ENCODE data around the gene IREB2. TPM values are rescaled to one million over a fixed set of nuclear protein-coding genes. Genes with fewer than 3 reads are reported as not detected.
A peak's percentile ranks its signal among the peaks of the same experiment; 100 is the strongest.
"Not testable (repeated sequence)": the region's sequence is repeated elsewhere in the genome, so short reads cannot be mapped to it uniquely, and the experiment has no call there.

Gene IREB2
- total RNA-seq, 4 donors from 2014 or later, result 18.9 to 37.4 (median 22.0) TPM

DNA sequence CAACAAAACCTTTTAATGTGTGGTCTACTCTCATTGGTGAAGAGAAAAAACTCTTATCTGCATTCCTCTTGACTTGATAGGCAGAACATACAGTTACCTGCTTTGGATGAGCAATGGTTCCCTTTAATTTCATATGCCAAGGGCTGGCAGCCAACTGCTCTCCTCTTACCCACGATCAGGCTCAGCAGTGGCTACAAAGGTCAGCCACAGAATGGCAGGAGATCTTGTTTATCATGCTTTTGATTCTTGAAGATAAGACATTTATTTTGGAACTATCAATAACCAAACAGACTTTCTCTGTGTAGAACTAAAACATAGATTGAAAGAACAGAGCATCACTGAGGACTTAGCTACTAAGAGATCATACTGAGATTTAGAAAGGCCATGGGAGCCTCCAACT lies 6.1 kb upstream of the IREB2 start:
- intact Hi-C loops (cut with DNase I; ENCODE audit: low total_unique reads) (loop anchor here (10.0 kb wide), 1 partner anchor 287 kb away; the partner anchor contains the start of gene IDH3A), in situ Hi-C loops (cut with MboI; ENCODE audit: low sequenced_read_pairs in 4 of 4) (loop anchor here in 3 of 4 donors (10.0 to 25.0 kb wide), 4 partner anchors 127 to 470 kb away; partner anchors contain the start of genes CIB2 (in 2 of the 3) and IDH3A (in 2 of the 3))
- ATAC-seq, result no peak
- H3K9me3 ChIP-seq, result no peaks in the 10 kb centered on the region
- no peak overlapping the region for H3K4me3 ChIP-seq
- no peaks in the 10 kb centered on the region for H3K36me3 ChIP-seq
- DNase-seq, result no peak
- no peaks in the 10 kb centered on the region for H3K27me3 ChIP-seq
- no peak for TF ChIP-seq POLR2A (IDR thresholded peaks at IDR 0.05)
- TF ChIP-seq, protein P1, sequence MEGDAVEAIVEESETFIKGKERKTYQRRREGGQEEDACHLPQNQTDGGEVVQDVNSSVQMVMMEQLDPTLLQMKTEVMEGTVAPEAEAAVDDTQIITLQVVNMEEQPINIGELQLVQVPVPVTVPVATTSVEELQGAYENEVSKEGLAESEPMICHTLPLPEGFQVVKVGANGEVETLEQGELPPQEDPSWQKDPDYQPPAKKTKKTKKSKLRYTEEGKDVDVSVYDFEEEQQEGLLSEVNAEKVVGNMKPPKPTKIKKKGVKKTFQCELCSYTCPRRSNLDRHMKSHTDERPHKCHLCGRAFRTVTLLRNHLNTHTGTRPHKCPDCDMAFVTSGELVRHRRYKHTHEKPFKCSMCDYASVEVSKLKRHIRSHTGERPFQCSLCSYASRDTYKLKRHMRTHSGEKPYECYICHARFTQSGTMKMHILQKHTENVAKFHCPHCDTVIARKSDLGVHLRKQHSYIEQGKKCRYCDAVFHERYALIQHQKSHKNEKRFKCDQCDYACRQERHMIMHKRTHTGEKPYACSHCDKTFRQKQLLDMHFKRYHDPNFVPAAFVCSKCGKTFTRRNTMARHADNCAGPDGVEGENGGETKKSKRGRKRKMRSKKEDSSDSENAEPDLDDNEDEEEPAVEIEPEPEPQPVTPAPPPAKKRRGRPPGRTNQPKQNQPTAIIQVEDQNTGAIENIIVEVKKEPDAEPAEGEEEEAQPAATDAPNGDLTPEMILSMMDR (IDR thresholded peaks at IDR 0.05 in 4 of 5, conservative IDR thresholded peaks at IDR 0.05 in 1 of 5), result no peak
- H3K27ac ChIP-seq, result no peak overlapping the region
- peaks cover under 1 to 6% of the 10 kb centered on the region in 2 donors for H3K4me1 ChIP-seq

- intact Hi-C loops (cut with DNase I; ENCODE audit: low total_unique reads) (loop anchor here (10.0 kb wide), 1 partner anchor 288 kb away; the partner anchor contains the start of gene IDH3A), in situ Hi-C loops (cut with MboI; ENCODE audit: low sequenced_read_pairs in 4 of 4) (loop anchor here in 3 of 4 donors (10.0 to 25.0 kb wide), 4 partner anchors 128 to 470 kb away; partner anchors contain the start of genes CIB2 (in 2 of the 3) and IDH3A (in 2 of the 3))
- ATAC-seq (no peak), DNase-seq (no peak)
- Histone ChIP-seq H3K36me3 (no peaks in the 10 kb centered on the region), H3K4me3 (no peak overlapping the region), H3K9me3 (no peaks in the 10 kb centered on the region), H3K4me1 (peaks cover 5 to 11% of the 10 kb centered on the region in 2 donors), H3K27me3 (no peaks in the 10 kb centered on the region), H3K27ac (no peak overlapping the region)
- no peak for TF ChIP-seq POLR2A (IDR thresholded peaks at IDR 0.05)
- TF ChIP-seq, protein P1 (IDR thresholded peaks at IDR 0.05 in 4 of 5, conservative IDR thresholded peaks at IDR 0.05 in 1 of 5), result no peak
Measured at GRCh38 chr15:78432664-78433063, 5.4 kb upstream of the IREB2 start.

GRCh38 chr15:78434134-78434533 lies 3.9 kb upstream of the IREB2 start:
- Histone ChIP-seq H3K9me3 (no peaks in the 10 kb centered on the region), H3K27me3 (no peaks in the 10 kb centered on the region), H3K4me3 (no peak overlapping the region), H3K4me1 (peaks cover 10 to 14% of the 10 kb centered on the region in 2 donors), H3K27ac (no peak overlapping the region), H3K36me3 (no peaks in the 10 kb centered on the region)
- intact Hi-C loops (cut with DNase I; ENCODE audit: low total_unique reads) (loop anchor here (10.0 kb wide), 1 partner anchor 289 kb away; the partner anchor contains the start of gene IDH3A), in situ Hi-C loops (cut with MboI; ENCODE audit: low sequenced_read_pairs in 4 of 4) (loop anchor here in 3 of 4 donors (10.0 to 25.0 kb wide), 4 partner anchors 129 to 472 kb away; partner anchors contain the start of genes CIB2 (in 2 of the 3) and IDH3A (in 2 of the 3))
- DNase-seq (no peak), ATAC-seq (no peak)
- TF ChIP-seq POLR2A (IDR thresholded peaks at IDR 0.05), result no peak
- TF ChIP-seq, protein P1 (IDR thresholded peaks at IDR 0.05 in 4 of 5, conservative IDR thresholded peaks at IDR 0.05 in 1 of 5), result no peak

DNA sequence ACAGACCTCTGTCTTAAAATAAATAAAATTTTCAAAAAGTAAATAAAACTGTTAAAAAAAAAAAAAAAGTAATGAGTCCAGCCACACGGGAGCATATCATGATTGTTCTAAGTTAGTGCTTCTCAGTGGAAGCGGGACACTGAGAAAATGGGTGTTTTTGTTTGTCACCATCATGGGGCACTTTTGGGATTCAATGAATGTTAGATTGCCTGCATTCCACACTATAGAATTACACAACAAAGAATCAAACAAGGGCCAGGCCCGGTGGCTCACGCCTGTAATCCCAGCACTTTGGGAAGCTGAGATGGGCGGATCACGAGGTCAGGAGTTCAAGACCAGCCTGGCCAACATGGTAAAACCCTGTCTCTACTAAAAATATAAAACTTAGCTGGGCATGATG lies 3.3 kb upstream of the IREB2 start:
- H3K4me1 ChIP-seq, result peaks cover 16 to 20% of the 10 kb centered on the region in 2 donors
- in situ Hi-C loops (cut with MboI; ENCODE audit: low sequenced_read_pairs in 4 of 4), result loop anchor here in 3 of 4 donors (10.0 to 25.0 kb wide), 4 partner anchors 130 to 472 kb away; partner anchors contain the start of genes CIB2 (in 2 of the 3) and IDH3A (in 2 of the 3)
- H3K36me3 ChIP-seq, H3K4me3 ChIP-seq, H3K27ac ChIP-seq, ATAC-seq, H3K27me3 ChIP-seq, DNase-seq, H3K9me3 ChIP-seq: not testable (repeated sequence)
- intact Hi-C loops (cut with DNase I; ENCODE audit: low total_unique reads), result loop anchor here (5.0 to 10.0 kb wide), 2 partner anchors 73 to 290 kb away; partner anchors contain the start of genes HYKK and IDH3A

GRCh38 chr15:78437107-78437761 lies 782 bp upstream of the IREB2 start:
- no peak for TF ChIP-seq POLR2A (IDR thresholded peaks at IDR 0.05)
- TF ChIP-seq, protein P1 (IDR thresholded peaks at IDR 0.05 in 4 of 5, conservative IDR thresholded peaks at IDR 0.05 in 1 of 5), result no peak
- in situ Hi-C loops (cut with MboI; ENCODE audit: low sequenced_read_pairs in 4 of 4), result loop anchor here in 3 of 4 donors (10.0 to 25.0 kb wide), 4 partner anchors 132 to 475 kb away; partner anchors contain the start of genes CIB2 (in 2 of the 3) and IDH3A (in 2 of the 3)
- DNase-seq, result no peak

More at GRCh38 chr15:78437107-78437761, 782 bp upstream of the IREB2 start:
- Histone ChIP-seq H3K27me3 (no peaks in the 10 kb centered on the region), H3K36me3 (peaks cover 0 to 15% of the 10 kb centered on the region in 2 donors), H3K4me3 (peak overlapping the region; percentile 81 to 100 (median 92)), H3K4me1 (peaks cover 39 to 44% of the 10 kb centered on the region in 2 donors), H3K27ac (peak overlapping the region; percentile 96 to 100 (median 98)), H3K9me3 (no peaks in the 10 kb centered on the region)
- intact Hi-C loops (cut with DNase I; ENCODE audit: low total_unique reads), result loop anchor here (5.0 to 10.0 kb wide), 2 partner anchors 70 to 292 kb away; partner anchors contain the start of genes HYKK and IDH3A
- ATAC-seq, result peak in 1 of 2 donors; percentile 10

Data from gastrocnemius medialis (tissue), 4 donors.